ENCODE data around the gene TMCO2.
A peak's percentile ranks its signal among the peaks of the same experiment; 100 is the strongest.

TMCO2 gene

DNA sequence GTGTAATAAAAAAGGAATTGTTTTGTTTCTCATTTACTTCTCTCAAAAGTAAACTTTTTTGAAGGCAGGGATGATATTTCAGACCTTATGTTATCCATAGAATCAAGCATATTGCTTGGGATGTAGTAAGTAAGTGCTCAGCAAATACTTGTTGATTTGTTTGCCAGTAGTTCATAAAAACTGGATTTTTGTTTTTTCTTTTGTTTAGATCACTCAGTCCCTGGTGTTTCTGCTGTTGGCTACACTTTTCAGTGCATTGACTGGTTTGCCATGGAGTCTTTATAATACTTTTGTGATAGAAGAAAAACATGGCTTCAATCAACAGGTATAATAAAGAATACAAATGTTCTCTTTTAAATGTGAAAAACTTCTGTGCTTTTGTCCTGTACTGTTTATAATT, 20.5 kb downstream of the TMCO2 start:
- no peaks in the 10 kb centered on the region for H3K9me3 Mint-ChIP-seq
- DNase-seq: no peak
- H3K4me1 Mint-ChIP-seq: no peaks in the 10 kb centered on the region
- H3K36me3 Mint-ChIP-seq (ENCODE audit: low read depth): peaks cover 51% of the 10 kb centered on the region
- no peak overlapping the region for H3K27ac Mint-ChIP-seq
- TF ChIP-seq, protein P1, sequence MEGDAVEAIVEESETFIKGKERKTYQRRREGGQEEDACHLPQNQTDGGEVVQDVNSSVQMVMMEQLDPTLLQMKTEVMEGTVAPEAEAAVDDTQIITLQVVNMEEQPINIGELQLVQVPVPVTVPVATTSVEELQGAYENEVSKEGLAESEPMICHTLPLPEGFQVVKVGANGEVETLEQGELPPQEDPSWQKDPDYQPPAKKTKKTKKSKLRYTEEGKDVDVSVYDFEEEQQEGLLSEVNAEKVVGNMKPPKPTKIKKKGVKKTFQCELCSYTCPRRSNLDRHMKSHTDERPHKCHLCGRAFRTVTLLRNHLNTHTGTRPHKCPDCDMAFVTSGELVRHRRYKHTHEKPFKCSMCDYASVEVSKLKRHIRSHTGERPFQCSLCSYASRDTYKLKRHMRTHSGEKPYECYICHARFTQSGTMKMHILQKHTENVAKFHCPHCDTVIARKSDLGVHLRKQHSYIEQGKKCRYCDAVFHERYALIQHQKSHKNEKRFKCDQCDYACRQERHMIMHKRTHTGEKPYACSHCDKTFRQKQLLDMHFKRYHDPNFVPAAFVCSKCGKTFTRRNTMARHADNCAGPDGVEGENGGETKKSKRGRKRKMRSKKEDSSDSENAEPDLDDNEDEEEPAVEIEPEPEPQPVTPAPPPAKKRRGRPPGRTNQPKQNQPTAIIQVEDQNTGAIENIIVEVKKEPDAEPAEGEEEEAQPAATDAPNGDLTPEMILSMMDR (IDR thresholded peaks at IDR 0.05): no peak
- no peaks in the 10 kb centered on the region for H3K27me3 Mint-ChIP-seq (ENCODE audit: low read depth, poor library complexity)
- H3K4me3 Mint-ChIP-seq: no peak overlapping the region

DNA sequence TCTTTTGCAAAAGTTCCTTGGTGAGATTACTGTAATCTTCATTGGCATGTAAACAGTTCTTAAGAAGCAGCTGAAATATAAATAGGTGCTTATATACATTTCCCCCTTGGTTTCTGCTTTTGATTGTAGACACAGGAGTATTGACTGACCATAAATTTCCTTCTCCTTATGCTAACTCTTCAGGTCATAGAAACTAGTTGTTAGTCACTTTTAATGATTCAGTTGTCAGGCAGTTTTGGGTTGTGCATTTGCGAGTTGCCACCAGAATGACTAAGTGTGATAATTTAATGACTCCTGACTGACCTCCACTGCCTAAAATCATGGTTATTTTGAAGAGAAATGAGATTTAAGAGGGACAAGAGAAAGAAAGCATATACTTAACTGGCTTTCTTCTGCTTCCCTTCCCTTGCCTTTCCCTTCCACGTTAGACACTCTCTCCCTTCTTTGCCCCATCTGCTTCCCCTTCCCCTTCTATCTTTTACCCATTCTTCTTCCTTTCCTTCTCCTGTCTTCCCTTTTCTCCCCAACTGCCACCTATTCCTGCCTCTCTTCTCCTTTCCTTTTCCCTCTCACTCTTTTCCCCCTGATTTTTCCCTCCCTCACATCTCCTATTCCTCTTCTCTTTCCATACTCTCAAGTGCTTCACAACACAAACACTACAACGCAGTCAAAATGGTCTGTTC, 22.6 kb downstream of the TMCO2 start:
- H3K4me3 Mint-ChIP-seq: no peak overlapping the region
- no peaks in the 10 kb centered on the region for H3K4me1 Mint-ChIP-seq
- peaks cover 61% of the 10 kb centered on the region for H3K36me3 Mint-ChIP-seq (ENCODE audit: low read depth)

DNA sequence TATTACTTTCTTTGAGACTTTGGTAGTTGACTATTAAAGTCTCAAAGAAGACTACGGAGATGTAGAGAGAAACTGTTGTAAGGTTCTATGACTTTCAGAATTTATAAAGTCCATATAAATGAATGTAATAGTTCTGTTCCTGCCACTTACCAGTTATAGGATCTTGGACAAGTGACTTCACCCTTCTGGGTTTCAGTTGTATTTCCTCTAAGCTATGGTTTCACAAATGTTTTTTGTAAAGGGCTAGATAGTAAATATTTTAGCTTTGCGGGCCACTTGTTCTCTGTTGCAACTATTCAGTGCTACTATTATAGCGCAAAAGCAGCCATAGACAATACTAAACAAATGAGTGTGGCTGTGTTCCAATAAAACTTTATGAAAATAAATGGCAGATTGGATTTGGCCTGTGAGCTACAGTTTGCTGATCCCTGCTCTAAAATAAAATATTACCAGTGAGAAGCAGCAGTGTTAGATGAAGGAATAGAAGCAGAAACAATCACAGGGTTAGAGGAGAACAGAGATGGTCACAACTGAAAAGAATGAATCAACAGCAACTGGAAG, 25.0 kb downstream of the TMCO2 start:
- no peak overlapping the region for H3K4me3 Mint-ChIP-seq
- H3K27ac Mint-ChIP-seq: no peak overlapping the region
- H3K27me3 Mint-ChIP-seq (ENCODE audit: low read depth, poor library complexity): no peaks in the 10 kb centered on the region
- H3K9me3 Mint-ChIP-seq: no peaks in the 10 kb centered on the region
- DNase-seq: no peak
- H3K36me3 Mint-ChIP-seq (ENCODE audit: low read depth): peaks cover 72% of the 10 kb centered on the region
- TF ChIP-seq, protein P1 (IDR thresholded peaks at IDR 0.05): no peak
- H3K4me1 Mint-ChIP-seq: no peaks in the 10 kb centered on the region

More for the DNA sequence above, 22.6 kb downstream of the TMCO2 start:
- DNase-seq: no peak
- peak overlapping the region; percentile 83 for H3K27ac Mint-ChIP-seq
- H3K9me3 Mint-ChIP-seq: no peaks in the 10 kb centered on the region
- no peaks in the 10 kb centered on the region for H3K27me3 Mint-ChIP-seq (ENCODE audit: low read depth, poor library complexity)
- TF ChIP-seq, protein P1 (IDR thresholded peaks at IDR 0.05): no peak

DNA sequence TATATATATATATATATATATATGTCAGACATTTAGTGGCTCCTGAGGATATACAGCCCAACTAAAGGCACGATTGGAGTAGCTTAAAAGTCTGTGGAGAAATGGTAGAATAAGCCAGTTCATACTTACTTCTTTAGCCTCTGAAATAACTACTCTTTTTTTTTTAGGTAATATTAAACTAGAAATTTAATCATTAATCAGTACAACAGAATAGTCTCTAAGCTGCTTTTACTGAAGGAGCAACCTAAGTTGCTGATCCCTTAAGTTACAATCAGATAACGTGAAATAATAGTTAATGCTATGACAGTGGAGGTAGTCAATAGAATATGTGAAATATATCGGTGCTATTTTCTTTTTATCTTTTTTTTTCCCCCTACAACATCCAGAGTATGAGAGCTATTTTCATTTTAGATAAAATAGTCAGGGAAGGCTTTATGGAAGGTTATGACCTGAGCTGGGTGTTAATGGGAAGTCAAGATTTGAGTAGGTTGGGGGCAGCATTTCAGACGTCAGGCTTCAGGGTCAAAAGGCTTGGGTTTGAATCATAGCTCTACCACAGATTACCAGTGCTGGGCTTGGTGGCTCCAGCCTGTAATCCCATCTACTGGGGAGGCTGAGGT, 25.9 kb downstream of the TMCO2 start:
- H3K27ac Mint-ChIP-seq: no peak overlapping the region

DNA sequence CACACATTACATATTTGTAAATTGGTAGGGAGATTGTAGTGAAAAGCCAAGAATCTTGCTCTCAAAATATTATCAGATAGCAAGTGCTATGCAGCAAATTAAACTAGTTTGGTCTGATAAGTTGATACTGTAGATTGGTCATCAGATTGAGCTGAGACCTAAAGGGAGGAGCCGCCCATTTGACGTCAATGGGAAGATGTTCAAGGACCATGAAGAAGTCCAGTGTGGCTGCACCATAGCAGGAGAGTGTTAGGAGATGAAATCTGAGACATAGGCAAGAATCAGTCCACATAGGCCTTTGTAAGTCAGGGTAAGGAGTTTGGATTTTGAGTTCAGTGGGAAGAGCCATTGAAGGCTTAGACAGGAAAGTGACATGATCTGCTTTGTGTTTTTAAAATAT, 26.6 kb downstream of the TMCO2 start:
- Mint-ChIP-seq H3K27ac (no peak overlapping the region), H3K27me3 (ENCODE audit: low read depth, poor library complexity) (no peaks in the 10 kb centered on the region), H3K36me3 (ENCODE audit: low read depth) (peaks cover 72% of the 10 kb centered on the region), H3K9me3 (no peaks in the 10 kb centered on the region), H3K4me1 (no peaks in the 10 kb centered on the region), H3K4me3 (no peak overlapping the region)
- TF ChIP-seq, protein P1 (IDR thresholded peaks at IDR 0.05): no peak
- DNase-seq: no peak

More for the DNA sequence above, 25.9 kb downstream of the TMCO2 start:
- TF ChIP-seq, protein P1 (IDR thresholded peaks at IDR 0.05): no peak
- DNase-seq: no peak
- H3K36me3 Mint-ChIP-seq (ENCODE audit: low read depth): peaks cover 65% of the 10 kb centered on the region
- no peaks in the 10 kb centered on the region for H3K9me3 Mint-ChIP-seq
- H3K27me3 Mint-ChIP-seq (ENCODE audit: low read depth, poor library complexity): no peaks in the 10 kb centered on the region
- H3K4me1 Mint-ChIP-seq: no peaks in the 10 kb centered on the region
- no peak overlapping the region for H3K4me3 Mint-ChIP-seq

All from nephron progenitor cell (in vitro differentiated cells).